Neuronal stem cell (in vitro differentiated cells): ENCODE measurements around the gene RFWD3.
"Not testable (repeated sequence)": the region's sequence is repeated elsewhere in the genome, so short reads cannot be mapped to it uniquely, and the experiment has no call there.

Experiments used
- DNase-seq: peaks from one replicate; pipeline ENCODE4 v3.0.0-alpha.2; 2013; ENCODE audit warnings: low spot score
- H2AFZ ChIP-seq: one replicate; pipeline ENCODE4 v1.6.1; 2013; ENCODE audit warnings: mild to moderate bottlenecking, low read length, inconsistent platforms
- H2AK5ac ChIP-seq: 2 replicates; pipeline ENCODE4 v1.6.1; 2013; ENCODE audit warnings: low read depth, mild to moderate bottlenecking, inconsistent platforms, low read length, moderate library complexity, mixed read lengths
- H2BK120ac ChIP-seq: 2 replicates; pipeline ENCODE4 v1.6.1; 2013; ENCODE audit warnings: low read depth, mild to moderate bottlenecking, inconsistent platforms, low read length, moderate library complexity, mixed read lengths
- H2BK12ac ChIP-seq: one replicate; pipeline ENCODE4 v1.6.1; 2013; ENCODE audit warnings: low read length, inconsistent platforms
- H2BK15ac ChIP-seq: 2 replicates; pipeline ENCODE4 v1.6.1; 2013; ENCODE audit warnings: mild to moderate bottlenecking, low read length, inconsistent platforms, mixed read lengths
- H2BK5ac ChIP-seq: one replicate; pipeline ENCODE4 v1.6.1; 2013; ENCODE audit warnings: inconsistent platforms, mild to moderate bottlenecking, low read length, moderate library complexity
- H3K14ac ChIP-seq: one replicate; pipeline ENCODE4 v1.6.1; 2013; ENCODE audit warnings: low read length, inconsistent platforms
- H3K18ac ChIP-seq: 2 replicates; pipeline ENCODE4 v1.6.1; 2013; ENCODE audit warnings: low read length, inconsistent platforms
- H3K23ac ChIP-seq: 2 replicates; pipeline ENCODE4 v1.6.1; 2013; ENCODE audit warnings: low read depth, mild to moderate bottlenecking, mixed read lengths, low read length, inconsistent platforms; ENCODE audit not compliant: poor library complexity
- H3K27ac ChIP-seq: replicated peaks from 3 replicates; pipeline ENCODE4 v1.5.1; 2013; ENCODE audit warnings: low read length, inconsistent platforms
- H3K27me3 ChIP-seq, 3 experiments: 2 replicates each; pipeline ENCODE4 v1.6.1; 2013; ENCODE audit warnings: low read length in 3 of 3, mild to moderate bottlenecking in 2 of 3, inconsistent platforms in 1 of 3, low read depth in 1 of 3, mixed read lengths in 1 of 3, moderate library complexity in 1 of 3; ENCODE audit not compliant: control insufficient read depth in 3 of 3, insufficient read depth in 3 of 3
- H3K36me3 ChIP-seq, 2 donors: replicated peaks in 1 of 2; 2 replicates each; pipeline ENCODE4 v1.6.1; 2013; ENCODE audit warnings: low read length in 2 of 2; ENCODE audit not compliant: control insufficient read depth in 2 of 2, insufficient read depth in 2 of 2
- H3K4ac ChIP-seq: 2 replicates; pipeline ENCODE4 v1.6.1; 2013; ENCODE audit warnings: inconsistent platforms, mild to moderate bottlenecking, low read length, moderate library complexity
- H3K4me1 ChIP-seq, 2 donors: 1 replicate in 1 of 2; 2 replicates in 1 of 2; pipeline ENCODE4 v1.6.1; 2013; ENCODE audit warnings: low read length in 2 of 2, low read depth in 1 of 2; ENCODE audit not compliant: control insufficient read depth in 2 of 2, insufficient read depth in 1 of 2
- H3K4me2 ChIP-seq: one replicate; pipeline ENCODE4 v1.6.1; 2013; ENCODE audit warnings: mild to moderate bottlenecking, low read length, inconsistent platforms; ENCODE audit not compliant: insufficient read depth, poor library complexity, severe bottlenecking
- H3K4me3 ChIP-seq, 2 donors: 2 replicates each; pipeline ENCODE4 v1.5.1; 2013; ENCODE audit warnings: low read length in 2 of 2, mild to moderate bottlenecking in 2 of 2, inconsistent platforms in 1 of 2, moderate library complexity in 1 of 2
- H3K79me1 ChIP-seq: one replicate; pipeline ENCODE4 v1.6.1; 2013; ENCODE audit warnings: low read depth, mild to moderate bottlenecking, inconsistent platforms, low read length, moderate library complexity
- H3K9ac ChIP-seq: one replicate; pipeline ENCODE4 v1.6.1; 2013; ENCODE audit warnings: mild to moderate bottlenecking, low read depth, low read length, inconsistent platforms; ENCODE audit not compliant: poor library complexity
- H3K9me3 ChIP-seq, 2 donors: replicated peaks in 1 of 2; 2 replicates each; pipeline versions ENCODE3 to v1.6.1; 2013; ENCODE audit warnings: low read length in 2 of 2, mild to moderate bottlenecking in 2 of 2, inconsistent platforms in 1 of 2, low read depth in 1 of 2, mixed read lengths in 1 of 2, moderate library complexity in 1 of 2; ENCODE audit not compliant: control insufficient read depth in 2 of 2, insufficient read depth in 1 of 2
- H4K8ac ChIP-seq: one replicate; pipeline ENCODE4 v1.6.1; 2013; ENCODE audit warnings: low read depth, mild to moderate bottlenecking, inconsistent platforms, low read length, moderate library complexity
- H4K91ac ChIP-seq: one replicate; pipeline ENCODE4 v1.6.1; 2013; ENCODE audit warnings: low read length, low read depth, mild to moderate bottlenecking, inconsistent platforms; ENCODE audit not compliant: poor library complexity
- WGBS, 2 donors: extraction: QIAGEN DNeasy Blood & Tissue Kit; methylation state at CpG; one replicate each; pipeline ENCODE4 v1.1.7; 2013; ENCODE audit warnings: missing lambda C conversion rate in 2 of 2, mixed read lengths in 1 of 2; ENCODE audit not compliant: insufficient read length in 2 of 2, insufficient replicate concordance in 1 of 2; ENCODE audit errors: extremely low coverage in 2 of 2; 5-methylcytosine and 5-hydroxymethylcytosine counted together

The RFWD3 gene

DNA sequence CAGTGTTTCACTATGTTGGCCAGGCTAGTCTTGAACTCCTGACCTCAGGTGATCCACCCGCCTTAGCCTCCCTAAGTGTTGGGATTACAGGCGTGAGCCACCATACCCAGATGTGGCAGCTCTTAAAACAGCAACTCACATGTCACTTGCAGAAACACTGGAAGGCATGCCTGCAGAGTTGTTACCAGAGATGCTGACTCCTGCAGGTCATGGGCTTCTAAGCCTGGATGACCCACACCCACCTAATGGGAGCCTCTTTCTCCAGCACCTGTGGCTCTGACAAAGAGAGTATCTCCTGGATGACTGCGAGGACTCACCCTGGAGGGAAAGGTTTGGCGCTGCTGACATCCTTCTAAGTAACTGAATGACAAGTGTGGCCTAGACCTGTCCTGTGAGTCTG, 11.2 kb upstream of the RFWD3 start:
- Histone ChIP-seq H3K18ac (no peak overlapping the region), H2AFZ (no peak overlapping the region), H3K4me1 (no peaks in the 10 kb centered on the region), H4K91ac (no peak overlapping the region), H3K9ac (no peak overlapping the region), H4K8ac (no peak overlapping the region), H3K79me1 (no peaks in the 10 kb centered on the region), H2BK5ac (no peak overlapping the region), H3K4me2 (no peak overlapping the region), H3K23ac (no peak overlapping the region), H2BK120ac (no peak overlapping the region), H3K27ac (no peak overlapping the region), H3K4me3 (no peak overlapping the region), H2BK12ac (no peak overlapping the region), H2AK5ac (no peak overlapping the region), H3K36me3 (no peaks in the 10 kb centered on the region), H3K4ac (no peak overlapping the region), H3K9me3 (no peaks in the 10 kb centered on the region), H3K27me3 (peaks cover 0 to 23% (median 0%) of the 10 kb centered on the region in 3 experiments), H2BK15ac (no peak overlapping the region), H3K14ac (no peak overlapping the region)
- WGBS, 2 donors: no CpG with 5 or more reads among the region's 4 CpGs
- DNase-seq: no peak

DNA sequence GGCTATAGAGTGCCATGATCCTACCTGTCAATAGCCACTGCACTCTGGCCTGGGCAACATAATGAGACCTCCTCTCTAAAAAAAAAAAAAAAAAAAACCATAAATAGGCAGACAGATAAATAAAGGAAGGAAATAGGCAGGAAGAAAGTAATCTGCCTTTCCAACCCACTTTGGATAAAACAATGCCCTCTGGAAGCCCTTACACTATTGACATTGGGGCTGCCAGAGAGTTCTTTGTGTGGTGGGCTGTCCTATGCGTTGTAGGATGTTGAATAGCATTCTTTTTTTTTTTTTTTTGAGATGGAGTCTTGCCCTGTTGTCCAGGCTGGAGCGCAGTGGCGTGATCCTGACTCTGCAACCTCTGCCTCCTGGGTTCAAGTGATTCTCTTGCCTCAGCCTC, 7.2 kb upstream of the RFWD3 start:
- no CpG with 5 or more reads among the region's 3 CpGs for WGBS, 2 donors

DNA sequence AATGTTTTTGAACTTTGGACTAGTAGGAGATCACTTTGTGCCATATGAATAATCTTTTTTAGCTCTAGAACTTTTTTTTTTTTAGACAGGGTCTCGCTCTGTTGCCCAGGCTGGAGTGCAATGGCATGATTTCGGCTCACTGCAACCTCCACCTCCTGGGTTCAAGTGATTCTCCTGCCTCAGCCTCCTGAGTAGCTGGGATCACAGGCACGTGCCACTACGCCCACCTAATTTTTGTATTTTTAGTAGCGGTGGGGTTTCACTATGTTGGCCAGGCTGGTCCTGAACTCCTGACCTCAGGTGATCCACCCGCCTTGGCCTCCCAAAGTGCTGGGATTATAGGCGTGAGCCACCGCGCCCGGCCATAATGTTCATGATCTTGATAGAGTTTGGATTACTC, 2.2 kb upstream of the RFWD3 start:
- H2BK15ac ChIP-seq, H3K79me1 ChIP-seq, DNase-seq, H3K18ac ChIP-seq, H2BK120ac ChIP-seq, H3K4me1 ChIP-seq, H3K9ac ChIP-seq, H2BK12ac ChIP-seq, H3K4ac ChIP-seq, H4K8ac ChIP-seq, H3K14ac ChIP-seq, H2AK5ac ChIP-seq, H3K23ac ChIP-seq, H3K4me3 ChIP-seq, H2BK5ac ChIP-seq, H4K91ac ChIP-seq, H2AFZ ChIP-seq, H3K27ac ChIP-seq, H3K27me3 ChIP-seq, H3K4me2 ChIP-seq: not testable (repeated sequence)
- H3K9me3 ChIP-seq: peaks cover 3 to 12% of the 10 kb centered on the region in 2 donors
- H3K36me3 ChIP-seq: peaks cover 7 to 17% of the 10 kb centered on the region in 2 donors
- WGBS, 2 donors: no CpG with 5 or more reads among the region's 10 CpGs

More for the DNA sequence above, 7.2 kb upstream of the RFWD3 start:
- H3K27me3 ChIP-seq: peaks cover 0 to 21% (median 0%) of the 10 kb centered on the region in 3 experiments
- DNase-seq: no peak
- no peak overlapping the region for H2AFZ ChIP-seq
- H4K91ac ChIP-seq: no peak overlapping the region
- no peaks in the 10 kb centered on the region for H3K4me1 ChIP-seq
- H2BK5ac ChIP-seq: no peak overlapping the region
- no peak overlapping the region for H4K8ac ChIP-seq
- H3K4me3 ChIP-seq: no peak overlapping the region
- no peak overlapping the region for H3K18ac ChIP-seq
- H3K4ac ChIP-seq: no peak overlapping the region
- H2BK120ac ChIP-seq: no peak overlapping the region
- H3K79me1 ChIP-seq: no peaks in the 10 kb centered on the region
- H2AK5ac ChIP-seq: no peak overlapping the region
- no peaks in the 10 kb centered on the region for H3K9me3 ChIP-seq
- H3K23ac ChIP-seq: no peak overlapping the region
- no peak overlapping the region for H2BK12ac ChIP-seq
- H3K14ac ChIP-seq: no peak overlapping the region
- no peak overlapping the region for H3K4me2 ChIP-seq
- H2BK15ac ChIP-seq: no peak overlapping the region
- H3K36me3 ChIP-seq: no peaks in the 10 kb centered on the region
- no peak overlapping the region for H3K9ac ChIP-seq
- no peak overlapping the region for H3K27ac ChIP-seq

DNA sequence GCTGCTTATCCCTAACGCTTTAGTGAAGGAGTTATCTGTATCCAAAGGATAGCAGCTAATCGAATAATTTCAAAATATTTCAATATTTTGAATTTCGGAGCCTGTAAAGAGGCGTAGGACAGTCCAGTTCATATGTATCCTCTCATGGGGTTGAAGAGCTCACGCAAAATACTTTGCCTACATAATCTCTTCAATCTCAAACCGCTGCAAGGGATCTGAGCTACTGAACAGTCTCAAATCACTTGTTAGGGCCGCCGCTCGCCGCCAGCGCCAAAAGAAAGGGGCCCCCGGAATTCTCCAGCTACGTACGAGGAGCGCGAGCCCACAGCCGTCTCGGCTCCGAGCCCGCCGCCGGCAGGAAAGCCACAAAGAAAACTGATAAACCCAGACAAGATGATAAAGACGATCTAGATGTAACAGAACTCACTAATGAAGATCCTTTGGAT, 601 bp upstream of the RFWD3 start:
- DNase-seq: peak; percentile 20
- no peaks in the 10 kb centered on the region for H3K27me3 ChIP-seq
- WGBS, 2 donors: no CpG with 5 or more reads among the region's 23 CpGs
- H3K79me1 ChIP-seq: peaks cover 9% of the 10 kb centered on the region
- no peak overlapping the region for H4K91ac ChIP-seq
- peak overlapping the region; percentile 60 for H3K4me2 ChIP-seq
- H3K27ac ChIP-seq: no peak overlapping the region
- H2AFZ ChIP-seq: peak overlapping the region; percentile 99
- H3K4me1 ChIP-seq: peaks cover 0 to 3% of the 10 kb centered on the region in 2 donors
- H4K8ac ChIP-seq: no peak overlapping the region
- peaks cover 16 to 32% of the 10 kb centered on the region in 2 donors for H3K36me3 ChIP-seq
- H2BK12ac ChIP-seq: no peak overlapping the region
- no peak overlapping the region for H3K14ac ChIP-seq
- no peak overlapping the region for H3K4ac ChIP-seq
- peak overlapping the region; percentile 35 for H3K18ac ChIP-seq
- H2BK5ac ChIP-seq: no peak overlapping the region
- no peak overlapping the region for H3K9ac ChIP-seq
- no peak overlapping the region for H2AK5ac ChIP-seq
- no peak overlapping the region for H2BK120ac ChIP-seq
- H3K23ac ChIP-seq: no peak overlapping the region
- peak overlapping the region; percentile 90 for H2BK15ac ChIP-seq
- peaks cover 3 to 12% of the 10 kb centered on the region in 2 donors for H3K9me3 ChIP-seq
- peak overlapping the region; percentile 3 to 85 for H3K4me3 ChIP-seq
